ENCODE data around the gene NISCH. TPM values are rescaled to one million over a fixed set of nuclear protein-coding genes. Genes with fewer than 3 reads are reported as not detected.

The NISCH gene
- total RNA-seq, 1 experiment from 2014 or later, result 48.6 TPM

GRCh38 chr3:52422669-52423068, 32.7 kb upstream of the NISCH start:
- DNase-seq (ENCODE audit: low spot score), result no peak
- Histone ChIP-seq H3K27me3 (replicated peaks; ENCODE audit: insufficient read depth, low read depth, low read length, poor library complexity) (no peaks in the 10 kb centered on the region), H3K9me3 (ENCODE audit: low read depth, low read length, poor library complexity, severe bottlenecking) (no peaks in the 10 kb centered on the region), H3K27ac (ENCODE audit: low read depth, low read length, poor library complexity, severe bottlenecking) (no peak overlapping the region), H3K4me3 (ENCODE audit: low read depth, low read length, poor library complexity, severe bottlenecking) (no peak overlapping the region), H3K4me1 (ENCODE audit: insufficient read depth, low read length, poor library complexity, severe bottlenecking) (no peaks in the 10 kb centered on the region), H3K36me3 (ENCODE audit: insufficient read depth, low read length, poor library complexity, severe bottlenecking) (no peaks in the 10 kb centered on the region)
- POLR2A ChIA-PET (ENCODE audit: low non-redundant PET), result no interaction called here
- BruUV-seq (replicated peaks), result no TSS peak
- intact Hi-C loops (cut with micrococcal nuclease; ENCODE audit: unreplicated experiment), result no loop called here
- CTCF ChIA-PET, result no interaction called here
- TF ChIP-seq EZH2 (IDR thresholded peaks at IDR 0.05; ENCODE audit: borderline replicate concordance, low read depth, low read length, poor library complexity, severe bottlenecking) (no peak), CTCF (conservative IDR thresholded peaks at IDR 0.05; ENCODE audit: low read depth, low read length) (no peak)

GRCh38 chr3:52423173-52423572, 32.2 kb upstream of the NISCH start:
- no peaks in the 10 kb centered on the region for H3K9me3 ChIP-seq (ENCODE audit: low read depth, low read length, poor library complexity, severe bottlenecking)
- H3K27ac ChIP-seq (ENCODE audit: low read depth, low read length, poor library complexity, severe bottlenecking), result no peak overlapping the region
- intact Hi-C loops (cut with micrococcal nuclease; ENCODE audit: unreplicated experiment), result no loop called here
- TF ChIP-seq EZH2 (IDR thresholded peaks at IDR 0.05; ENCODE audit: borderline replicate concordance, low read depth, low read length, poor library complexity, severe bottlenecking) (no peak), CTCF (conservative IDR thresholded peaks at IDR 0.05; ENCODE audit: low read depth, low read length) (no peak)
- POLR2A ChIA-PET (ENCODE audit: low non-redundant PET), result no interaction called here
- no peaks in the 10 kb centered on the region for H3K36me3 ChIP-seq (ENCODE audit: insufficient read depth, low read length, poor library complexity, severe bottlenecking)
- DNase-seq (ENCODE audit: low spot score), result no peak
- H3K4me3 ChIP-seq (ENCODE audit: low read depth, low read length, poor library complexity, severe bottlenecking), result no peak overlapping the region
- BruUV-seq (replicated peaks), result no TSS peak
- H3K27me3 ChIP-seq (replicated peaks; ENCODE audit: insufficient read depth, low read depth, low read length, poor library complexity), result no peaks in the 10 kb centered on the region
- no peaks in the 10 kb centered on the region for H3K4me1 ChIP-seq (ENCODE audit: insufficient read depth, low read length, poor library complexity, severe bottlenecking)
- CTCF ChIA-PET, result no interaction called here

- TF ChIP-seq CTCF (conservative IDR thresholded peaks at IDR 0.05; ENCODE audit: low read depth, low read length) (peak; percentile 68), EZH2 (IDR thresholded peaks at IDR 0.05; ENCODE audit: borderline replicate concordance, low read depth, low read length, poor library complexity, severe bottlenecking) (no peak)
- ChIA-PET CTCF (interaction anchor here (0.6 kb wide), 1 partner anchor 460 kb away, joined by 3 read pairs; no protein-coding TSS in a partner anchor), POLR2A (ENCODE audit: low non-redundant PET) (no interaction called here)
- Histone ChIP-seq H3K36me3 (ENCODE audit: insufficient read depth, low read length, poor library complexity, severe bottlenecking) (no peaks in the 10 kb centered on the region), H3K4me3 (ENCODE audit: low read depth, low read length, poor library complexity, severe bottlenecking) (no peak overlapping the region), H3K4me1 (ENCODE audit: insufficient read depth, low read length, poor library complexity, severe bottlenecking) (no peaks in the 10 kb centered on the region), H3K27me3 (replicated peaks; ENCODE audit: insufficient read depth, low read depth, low read length, poor library complexity) (no peaks in the 10 kb centered on the region), H3K9me3 (ENCODE audit: low read depth, low read length, poor library complexity, severe bottlenecking) (no peaks in the 10 kb centered on the region), H3K27ac (ENCODE audit: low read depth, low read length, poor library complexity, severe bottlenecking) (no peak overlapping the region)
- DNase-seq (ENCODE audit: low spot score), result peak; percentile 60
- BruUV-seq (replicated peaks), result no TSS peak
- intact Hi-C loops (cut with micrococcal nuclease; ENCODE audit: unreplicated experiment), result no loop called here
Observed at GRCh38 chr3:52428151-52429005, 27.0 kb upstream of the NISCH start.
